Ureter (tissue), 1 donor: ENCODE data around the gene RBCK1. TPM values are rescaled to one million over a fixed set of nuclear protein-coding genes. Genes with fewer than 3 reads are reported as not detected.
"Not testable (repeated sequence)": the region's sequence is repeated elsewhere in the genome, so short reads cannot be mapped to it uniquely, and the experiment has no call there.

Source experiments
- DNase-seq: peaks from one replicate; pipeline ENCODE4 v3.0.0-alpha.2; 2020; ENCODE audit warnings: low spot score
- total RNA-seq: library from RNA; stranded (reverse); gene quantifications from one replicate; pipeline ENCODE4 v1.2.4, GENCODE V29; 2023
- donor health status: DM: yes; HTN: yes; CAD: no.

Gene RBCK1
- 133 TPM for total RNA-seq

- DNase-seq: peak; percentile 90
Measured at GRCh38 chr20:407953-408842, at the start of gene RBCK1. Gene RBCK1 (plus strand): TSS chr20:408299. CDS start chr20:408758, 459 bp downstream.

GRCh38 chr20:358891-359555 is 49.1 kb upstream of the RBCK1 start:
- no peak for DNase-seq

- no peak for DNase-seq
Measured at GRCh38 chr20:361561-361960, 46.5 kb upstream of the RBCK1 start.

GRCh38 chr20:362271-363254 is 45.5 kb upstream of the RBCK1 start:
- DNase-seq: peak; percentile 92

GRCh38 chr20:363319-364078 is 44.6 kb upstream of the RBCK1 start:
- DNase-seq: peak; percentile 57

GRCh38 chr20:364905-365794 is 42.9 kb upstream of the RBCK1 start:
- no peak for DNase-seq

- DNase-seq: no peak
Measured at GRCh38 chr20:366041-366718, 41.9 kb upstream of the RBCK1 start.

GRCh38 chr20:366719-367485 is 41.2 kb upstream of the RBCK1 start:
- DNase-seq: no peak

- DNase-seq: no peak
Measured at GRCh38 chr20:367486-367887, 40.6 kb upstream of the RBCK1 start.

- no peak for DNase-seq
Measured at GRCh38 chr20:368915-369314, 39.2 kb upstream of the RBCK1 start.

GRCh38 chr20:370151-370600 is 37.9 kb upstream of the RBCK1 start:
- DNase-seq: no peak

GRCh38 chr20:370977-371754 is 36.9 kb upstream of the RBCK1 start:
- DNase-seq: no peak

GRCh38 chr20:371755-372542 is 36.1 kb upstream of the RBCK1 start:
- DNase-seq: peak; percentile 59

- not testable (repeated sequence) for DNase-seq
Measured at GRCh38 chr20:372543-373082, 35.5 kb upstream of the RBCK1 start.

GRCh38 chr20:373171-373890 is 34.8 kb upstream of the RBCK1 start:
- DNase-seq: no peak
